Hematopoietic multipotent progenitor cell (in vitro differentiated cells): ENCODE results near the gene WNK1. TPM values are rescaled to one million over a fixed set of nuclear protein-coding genes. Genes with fewer than 3 reads are reported as not detected.
A peak's percentile ranks its signal among the peaks of the same experiment; 100 is the strongest.

ENCODE experiments used
- DNase-seq, 3 donors: peaks; one replicate each; pipeline ENCODE4 v3.0.0-alpha.2; 2011 to 2015; ENCODE audit warnings: low read depth in 2 of 3, low spot score in 2 of 3
- small RNA-seq: library from RNA; depleted of rRNA; stranded (forward); fragments of <200 nt; gene quantifications from one replicate; pipeline ENCODE3, GENCODE V24; 2012
- total RNA-seq: library from RNA; depleted of rRNA; stranded (reverse); fragments of >200 nt; gene quantifications from one replicate; pipeline ENCODE4 v1.2.3, GENCODE V29; 2012

WNK1 gene
- total RNA-seq, 1 donor = 134 TPM

DNA sequence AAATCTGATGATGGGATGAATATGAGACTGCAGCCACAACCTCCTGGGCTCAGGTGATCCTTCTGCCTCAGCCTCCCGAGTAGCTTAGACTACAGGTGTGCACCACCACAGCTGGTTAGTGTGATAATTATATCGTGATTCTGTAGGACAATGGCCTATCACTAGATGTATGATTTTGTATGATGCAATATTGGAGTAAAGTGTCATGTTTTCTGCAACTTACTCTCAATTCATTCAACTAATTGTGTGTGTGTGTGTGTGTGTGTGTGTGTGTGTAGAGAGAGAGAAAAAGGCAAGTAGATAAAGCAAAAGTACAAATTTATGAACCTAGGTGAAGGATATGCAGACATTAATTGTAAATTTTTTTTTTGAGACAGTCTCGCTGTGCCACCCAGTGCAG, 186.4 kb downstream of the WNK1 start:
- no peak for DNase-seq

GRCh38 chr12:943051-943450, 190.7 kb downstream of the WNK1 start:
- DNase-seq = no peak

- no peak for DNase-seq
Observed at GRCh38 chr12:944211-944610, 191.8 kb downstream of the WNK1 start.

DNA sequence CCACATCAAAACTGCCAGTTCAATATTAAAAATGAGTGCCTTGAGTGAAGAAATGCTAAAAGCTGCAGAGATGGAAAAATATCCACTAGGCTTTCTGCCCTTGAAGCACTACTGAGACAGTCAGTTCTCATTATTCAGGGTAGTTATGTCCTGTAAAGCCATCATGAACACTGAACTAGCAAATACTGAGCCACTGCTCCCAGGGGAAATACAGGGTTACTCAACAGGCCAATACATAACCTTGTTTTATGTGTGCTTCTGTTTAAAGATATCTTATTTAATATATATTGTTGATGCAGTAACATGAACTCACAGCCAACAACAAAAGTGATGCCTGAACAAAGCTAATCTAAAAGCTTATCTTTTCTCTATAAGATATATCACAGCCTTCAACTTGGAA, 193.8 kb downstream of the WNK1 start:
- DNase-seq = no peak

GRCh38 chr12:946631-947030, 194.3 kb downstream of the WNK1 start:
- no peak for DNase-seq

- no peak for DNase-seq
Observed at GRCh38 chr12:948238-948637, 195.9 kb downstream of the WNK1 start.

- DNase-seq = peak; percentile 98
Observed at GRCh38 chr12:949453-950191, 197.2 kb downstream of the WNK1 start, which contains the start of gene RAD52. TSS of gene RAD52 (minus strand) at chr12:949694. CDS start at chr12:933058, 16,636 bp downstream.

DNA sequence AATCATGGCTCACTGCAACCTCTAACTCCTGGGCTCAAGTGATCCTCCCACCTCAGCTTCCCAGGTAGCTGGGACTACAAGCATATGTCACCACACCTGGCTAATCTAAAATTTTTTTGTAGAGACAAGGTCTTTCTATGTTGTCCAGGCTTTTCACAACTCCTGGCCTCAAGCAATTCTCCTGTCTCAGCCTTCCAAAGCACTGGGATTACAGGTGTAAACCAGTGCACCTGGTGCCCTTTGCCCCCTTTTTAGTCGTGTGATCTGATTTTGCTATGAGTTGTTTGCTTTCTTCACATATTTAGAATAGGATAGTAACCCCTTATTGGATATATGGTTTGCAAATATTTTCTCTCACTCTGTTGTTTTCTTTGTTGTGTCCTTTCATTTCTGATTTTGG, 198.8 kb downstream of the WNK1 start:
- no peak for DNase-seq

- DNase-seq = no peak
Observed at GRCh38 chr12:953776-954175, 201.4 kb downstream of the WNK1 start.

DNA sequence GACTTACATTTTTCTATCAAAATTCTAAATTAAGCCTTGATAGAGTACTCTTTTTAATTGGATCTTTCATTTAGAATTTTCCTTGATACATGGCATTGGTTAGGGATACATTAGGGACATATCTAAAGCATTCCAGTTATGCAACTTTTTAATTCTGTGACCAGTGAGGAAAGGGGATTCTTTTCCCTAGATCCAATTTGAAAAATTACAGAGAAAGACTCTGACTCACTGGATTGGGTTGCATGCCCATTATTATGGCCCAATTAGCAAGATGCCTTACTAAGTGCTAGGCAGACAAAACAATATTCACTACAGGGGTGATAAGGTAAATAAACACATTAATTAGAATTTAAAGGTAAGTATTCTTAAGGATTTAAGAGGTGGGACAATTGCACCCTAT, 202.4 kb downstream of the WNK1 start:
- no peak for DNase-seq

GRCh38 chr12:955939-956338, 203.6 kb downstream of the WNK1 start:
- no peak for DNase-seq

- no peak for DNase-seq
Observed at GRCh38 chr12:958588-959123, 206.3 kb downstream of the WNK1 start.

Small RNA genes lying within 50 kb of the gene (small RNA-seq; reads per million reads assigned to genes)
- 0.74 reads per million, percentile 13 among the genes with 10 or more reads in this experiment for gene RNU4ATAC16P

Other genes starting within 250 kb of the WNK1 start
- gene NINJ2, start 89.1 kb upstream of the WNK1 start, total RNA-seq = 19.4 TPM
- 22.4 TPM for gene RAD52, start 197.1 kb downstream of the WNK1 start, total RNA-seq
- 17.2 TPM for gene ERC1, start 238.6 kb downstream of the WNK1 start, total RNA-seq